Midbrain (tissue), 1 donor: ENCODE measurements around the gene ICOSLG.
"Not testable (repeated sequence)": the region's sequence is repeated elsewhere in the genome, so short reads cannot be mapped to it uniquely, and the experiment has no call there.

Source experiments
- DNase-seq: peaks from one replicate; lab custom pipeline; 2025; lab: John Stamatoyannopoulos, UW

ICOSLG gene

DNA sequence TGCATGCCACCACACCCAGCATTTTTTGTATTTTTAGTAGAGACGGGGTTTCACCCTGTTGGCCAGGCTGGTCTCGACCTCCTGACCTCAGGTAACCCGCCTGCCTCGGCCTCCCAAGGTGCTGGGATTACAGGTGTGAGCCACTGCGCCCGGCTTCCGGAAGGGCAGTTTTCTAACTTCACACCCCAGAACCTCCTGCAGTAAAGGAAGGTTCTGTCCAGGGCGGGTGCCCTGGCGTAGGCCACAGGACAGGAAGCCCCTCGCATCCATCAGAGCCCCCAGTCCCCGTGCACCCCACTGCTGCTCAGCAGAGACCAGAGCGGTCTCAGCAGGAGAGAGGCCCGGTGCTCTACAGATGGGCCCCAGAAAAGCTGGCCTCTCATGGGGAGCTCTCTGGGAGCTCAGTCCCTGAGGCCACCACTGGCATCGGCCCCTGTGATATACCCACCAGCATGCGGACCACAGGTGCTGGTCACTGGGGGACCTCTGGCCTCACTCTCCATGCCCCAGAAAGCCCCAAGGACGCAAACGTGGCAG is 25.1 kb upstream of the ICOSLG start:
- no peak for DNase-seq

GRCh38 chr21:44263768-44264167 is 23.0 kb upstream of the ICOSLG start:
- DNase-seq, result no peak

DNA sequence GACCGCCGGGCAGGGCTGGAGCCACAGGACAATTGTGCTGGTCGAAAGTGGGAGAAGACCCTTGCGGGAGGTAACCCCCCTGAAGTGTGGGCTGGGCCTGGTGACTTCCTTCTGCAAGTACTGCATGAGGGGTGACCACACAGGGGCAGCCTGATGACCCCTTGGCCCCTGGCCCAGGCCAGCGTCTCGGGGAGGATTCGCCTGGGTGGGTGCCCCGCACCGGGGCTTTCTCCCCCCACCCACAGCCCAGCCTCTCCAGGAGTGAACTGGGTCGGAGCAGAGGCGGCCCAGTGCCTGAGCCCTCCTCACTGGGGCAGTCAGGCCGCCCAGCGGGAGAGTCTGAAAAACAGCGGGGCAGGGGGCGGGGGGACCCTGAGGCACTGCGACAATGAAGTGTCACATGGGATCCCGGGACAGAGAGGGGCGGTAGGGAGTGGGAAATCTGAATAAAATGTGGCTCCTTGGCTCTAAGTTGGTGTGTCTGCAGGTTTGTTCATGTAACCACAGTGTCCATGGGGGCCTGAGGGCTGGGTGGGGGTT is 22.5 kb upstream of the ICOSLG start:
- no peak for DNase-seq

DNA sequence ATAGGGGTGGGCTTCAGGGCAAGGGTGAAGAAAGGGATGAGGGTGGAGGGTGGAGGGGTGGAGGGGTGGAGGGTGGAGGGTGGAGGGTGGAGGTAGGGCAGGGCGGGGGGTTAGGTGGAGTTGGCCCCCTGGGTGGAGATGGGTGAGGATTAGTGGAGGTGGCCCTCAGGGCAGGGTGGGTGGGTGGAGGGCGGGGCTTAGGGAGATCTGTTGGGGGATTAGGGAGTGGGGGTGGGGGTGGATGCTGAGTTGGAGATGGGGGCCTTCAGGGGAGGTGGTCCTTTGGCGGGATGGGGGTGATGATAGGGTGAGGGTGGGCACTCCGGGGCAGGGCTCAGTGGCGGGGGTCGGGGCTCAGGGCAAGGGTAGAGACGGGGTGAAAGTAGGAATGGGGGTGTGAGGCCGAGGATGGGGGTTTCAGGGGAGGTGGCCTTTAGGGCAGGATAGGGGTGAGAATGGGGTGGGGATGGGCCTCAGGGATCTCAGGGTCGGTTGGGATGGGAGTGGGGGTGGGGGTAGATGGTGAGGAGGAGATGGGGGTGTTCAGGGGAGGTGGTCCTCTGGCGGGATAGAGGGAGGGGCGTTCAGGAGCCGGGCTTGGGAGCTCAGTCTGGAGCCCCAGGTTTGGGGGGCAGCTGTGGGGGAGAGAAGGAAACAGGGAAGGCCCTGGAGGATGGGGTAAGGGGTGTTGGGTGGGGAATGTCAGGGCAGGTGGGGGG is 21.8 kb upstream of the ICOSLG start:
- no peak for DNase-seq

GRCh38 chr21:44261675-44262295 is 21.0 kb upstream of the ICOSLG start, which contains the start of gene DNMT3L:
DNMT3L (minus strand) TSS chr21:44261897; CDS start chr21:44261259, 638 bp downstream.
- DNase-seq, result no peak

GRCh38 chr21:44260791-44261631 is 20.3 kb upstream of the ICOSLG start:
- DNase-seq, result no peak

DNA sequence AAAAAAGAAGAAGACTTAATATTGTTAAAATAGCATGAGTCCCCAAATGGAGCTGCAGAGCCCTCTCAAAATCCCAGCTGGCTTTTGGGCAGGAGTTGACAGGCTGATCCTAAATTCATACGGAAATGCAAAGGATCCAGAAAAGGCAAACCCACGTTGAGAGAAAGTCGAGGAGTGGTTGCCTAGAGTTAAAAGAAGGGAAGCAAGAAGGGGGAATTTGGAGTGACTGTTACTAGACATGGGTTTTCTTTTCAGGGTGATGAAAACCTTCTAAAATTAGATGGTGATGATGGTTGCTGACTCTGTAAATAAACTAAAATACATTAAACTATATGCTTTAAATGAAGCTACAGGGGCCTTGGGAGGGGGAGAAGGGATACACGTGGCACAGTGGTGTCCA is 19.3 kb upstream of the ICOSLG start:
- no peak for DNase-seq

- no peak for DNase-seq
These were observed 18.5 kb upstream of the ICOSLG start for GRCh38 chr21:44259082-44259705.

DNA sequence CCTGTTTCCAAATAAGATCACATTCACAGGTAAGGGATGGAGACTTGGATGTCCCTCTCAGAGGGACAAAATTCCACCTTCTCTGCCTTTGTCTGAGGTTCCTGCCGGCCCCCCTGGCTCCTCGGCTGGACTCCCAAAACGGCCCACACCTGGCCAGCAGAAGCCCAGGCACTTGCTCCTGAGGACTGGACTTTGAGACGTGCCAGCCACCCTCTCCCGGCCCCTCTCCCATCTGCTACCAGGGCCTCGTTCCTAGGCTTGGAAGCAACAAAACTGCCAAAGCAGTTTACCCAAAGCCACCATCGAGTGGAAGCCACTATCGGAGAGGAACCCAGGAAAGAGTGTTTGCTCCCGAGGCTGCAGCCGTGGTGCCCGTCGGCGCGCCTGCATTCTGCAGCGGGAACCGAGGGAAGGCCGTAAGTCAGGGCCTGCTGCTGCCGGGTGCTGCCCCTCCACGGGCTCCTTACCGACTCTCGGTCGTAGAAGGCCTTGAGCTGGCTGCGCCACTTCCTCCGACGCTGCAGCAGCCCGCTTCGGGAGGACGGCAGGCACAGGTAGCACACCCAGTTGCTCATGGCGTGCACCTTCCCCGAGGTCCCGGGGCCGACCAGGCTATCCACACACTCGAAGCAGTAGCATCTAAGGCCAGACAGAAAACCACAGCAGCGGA is 17.4 kb upstream of the ICOSLG start:
- DNase-seq, result no peak

DNA sequence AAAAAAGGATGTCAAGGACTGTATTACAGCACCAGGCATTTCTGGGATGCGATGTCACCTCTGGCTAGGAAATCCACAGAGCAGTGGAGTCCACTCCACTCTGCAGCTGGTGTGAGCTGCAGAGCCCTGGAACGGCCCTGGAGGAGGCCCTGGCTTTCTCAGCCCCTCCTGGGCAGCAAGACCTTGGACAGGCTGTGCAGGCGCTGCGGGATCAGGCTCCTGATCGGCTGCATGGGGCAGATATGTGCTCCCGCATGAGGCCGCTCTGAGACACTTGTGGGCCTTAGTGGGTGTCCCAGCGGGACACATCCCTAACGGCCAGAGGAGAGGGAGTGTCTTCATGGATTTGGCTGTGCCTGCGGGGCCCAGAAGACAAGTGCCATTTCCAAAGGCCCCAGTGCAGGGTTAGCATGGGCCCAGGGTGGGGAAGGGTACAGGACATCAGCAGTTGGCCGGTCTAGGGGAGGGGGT is 14.8 kb upstream of the ICOSLG start:
- DNase-seq, result no peak

DNA sequence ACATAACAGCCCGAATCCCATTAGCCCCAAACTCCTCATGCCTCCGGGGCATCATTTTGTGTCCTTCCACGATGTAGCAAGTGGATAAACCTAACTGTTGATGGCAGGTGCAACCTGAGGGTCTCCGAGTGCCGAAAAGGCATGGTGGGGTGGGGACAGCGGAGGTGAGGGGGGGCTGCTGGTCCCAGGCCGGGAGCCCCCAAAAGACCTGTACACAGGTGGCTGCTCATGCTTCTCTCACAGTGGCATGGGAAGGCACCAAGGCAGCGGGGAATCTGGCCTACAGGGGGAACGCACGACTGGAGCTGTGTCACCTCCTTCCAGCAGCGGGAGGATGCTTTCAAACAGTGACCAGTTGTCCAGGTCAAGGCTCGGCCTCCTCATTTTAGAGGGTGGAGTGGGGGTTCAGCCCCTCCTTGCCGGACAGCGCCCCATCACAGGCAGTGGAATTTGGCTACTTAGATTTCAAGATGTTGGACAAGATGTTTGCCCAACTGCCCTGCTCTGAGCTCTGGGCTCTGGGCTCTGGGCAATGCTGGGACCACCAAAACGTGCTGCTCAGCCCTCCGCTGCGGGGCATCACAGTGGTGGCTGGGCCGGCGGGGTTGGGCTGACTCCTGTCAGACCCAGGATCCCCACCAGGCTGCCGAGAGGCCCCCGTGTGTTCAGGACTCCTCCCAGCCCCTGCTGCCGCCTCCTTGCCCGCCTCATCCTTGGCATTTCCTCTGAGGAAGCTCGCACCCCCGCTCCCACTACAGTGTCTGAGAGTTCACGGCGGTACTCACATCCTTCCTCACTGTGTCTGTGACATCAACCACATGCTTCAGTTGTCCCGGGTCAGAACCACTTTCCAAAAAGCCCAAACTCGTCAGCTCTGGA is 13.3 kb upstream of the ICOSLG start:
- DNase-seq, result no peak

- not testable (repeated sequence) for DNase-seq
These were observed 8.7 kb upstream of the ICOSLG start for GRCh38 chr21:44249204-44250037.

DNA sequence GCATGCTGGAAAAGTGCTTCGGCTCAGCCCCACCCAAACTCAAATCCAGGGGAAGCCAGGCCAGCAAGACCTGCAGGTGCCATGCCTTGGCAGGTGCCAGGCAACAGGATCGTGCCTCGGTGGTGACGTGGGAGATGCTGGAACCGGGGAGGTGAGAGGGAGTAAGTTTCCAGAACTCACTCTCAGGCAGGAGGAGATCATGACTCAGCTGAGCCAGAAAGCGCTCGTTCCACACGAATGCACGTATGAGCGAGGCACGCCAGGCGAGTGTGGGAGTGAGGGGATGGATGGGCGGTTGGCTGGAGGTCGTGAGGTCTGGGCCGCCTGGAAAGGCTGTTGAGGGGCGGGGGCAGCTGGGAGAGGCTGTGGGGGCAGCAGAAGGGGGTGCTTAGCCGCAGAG is 7.2 kb upstream of the ICOSLG start:
- not testable (repeated sequence) for DNase-seq

- not testable (repeated sequence) for DNase-seq
These were observed 3.2 kb upstream of the ICOSLG start for GRCh38 chr21:44243980-44244379.

GRCh38 chr21:44241281-44241680 is 538 bp upstream of the ICOSLG start:
- DNase-seq, result not testable (repeated sequence)

- DNase-seq, result not testable (repeated sequence)
These were observed 390 bp downstream of the ICOSLG start for GRCh38 chr21:44240353-44240752.

GRCh38 chr21:44229561-44229960 is 11.2 kb downstream of the ICOSLG start:
- not testable (repeated sequence) for DNase-seq

DNA sequence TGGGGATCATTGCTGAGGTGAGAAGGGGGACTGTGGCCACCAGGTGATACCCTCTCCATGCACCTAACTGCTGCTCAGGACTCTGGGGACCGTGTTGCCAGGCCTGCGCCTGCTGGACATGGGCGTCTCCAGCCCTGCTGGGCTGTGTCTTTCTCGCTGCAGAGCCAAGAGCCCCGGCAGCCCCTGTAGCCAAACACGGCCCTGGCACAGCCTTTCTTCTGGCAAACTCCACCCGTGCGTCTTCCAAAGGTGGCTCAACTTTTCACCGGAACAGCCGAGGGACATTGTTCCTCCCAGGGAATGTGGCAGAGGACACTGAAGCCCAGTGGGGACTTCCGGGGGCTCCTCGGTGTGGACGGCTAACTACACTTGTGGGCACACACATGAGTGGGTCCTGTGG is 12.6 kb downstream of the ICOSLG start:
- DNase-seq, result not testable (repeated sequence)

DNA sequence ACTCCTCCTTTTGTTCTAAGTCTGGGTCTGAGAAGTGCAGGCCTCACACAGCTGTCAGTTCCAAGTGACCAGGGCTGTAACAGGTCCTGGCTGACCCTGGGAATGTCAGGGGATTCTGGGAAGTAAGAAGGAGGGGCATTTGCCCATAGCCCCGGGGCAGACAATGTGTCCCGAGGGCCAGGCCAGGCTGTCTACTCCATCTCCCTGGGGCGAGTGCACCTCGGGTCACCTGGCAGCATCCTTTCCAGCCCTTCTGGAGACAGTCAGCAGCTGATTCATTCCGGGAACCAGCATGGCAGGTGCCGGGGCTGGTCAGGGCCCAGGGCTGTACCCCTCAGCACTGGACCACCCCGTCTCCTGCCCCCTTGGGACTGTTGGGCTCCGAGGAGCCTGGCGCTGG is 13.1 kb downstream of the ICOSLG start:
- not testable (repeated sequence) for DNase-seq
